ENCODE results near the gene DCST1.

DNA sequence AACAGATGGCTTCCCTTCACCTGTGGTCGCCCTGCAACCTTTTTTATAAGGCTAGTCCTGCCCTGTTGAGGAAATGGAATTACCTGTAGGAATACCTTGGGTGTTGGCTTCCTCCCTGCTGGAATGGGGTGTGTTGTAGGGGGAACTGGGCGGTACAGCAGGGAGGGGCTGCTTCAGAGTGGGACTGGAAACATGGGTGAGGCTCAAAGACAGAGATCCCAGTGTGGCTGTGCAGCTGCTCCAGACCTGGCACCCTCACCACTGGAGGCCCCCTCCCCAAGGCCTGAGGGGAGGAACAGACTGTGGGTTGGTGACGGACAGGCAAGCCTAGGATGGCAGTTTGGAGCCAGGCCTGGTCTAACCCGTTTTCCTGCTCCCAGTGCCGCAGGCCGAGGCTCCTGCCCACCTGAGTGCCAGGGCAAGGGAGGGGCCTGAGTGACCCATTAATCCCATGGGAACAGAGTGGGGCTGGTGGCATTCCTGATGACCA is 49.5 kb downstream of the DCST1 start:
- TF ChIP-seq TAF1 (IDR thresholded peaks at IDR 0.05; ENCODE audit: borderline replicate concordance, insufficient read depth, low read length) = no peak
- no peak for TF ChIP-seq POLR2AphosphoS5 (IDR thresholded peaks at IDR 0.05; ENCODE audit: low read depth, low read length)
- no peak for TF ChIP-seq SIN3A (IDR thresholded peaks at IDR 0.05; ENCODE audit: borderline replicate concordance, insufficient read depth, low read length)
- TF ChIP-seq, protein P1, sequence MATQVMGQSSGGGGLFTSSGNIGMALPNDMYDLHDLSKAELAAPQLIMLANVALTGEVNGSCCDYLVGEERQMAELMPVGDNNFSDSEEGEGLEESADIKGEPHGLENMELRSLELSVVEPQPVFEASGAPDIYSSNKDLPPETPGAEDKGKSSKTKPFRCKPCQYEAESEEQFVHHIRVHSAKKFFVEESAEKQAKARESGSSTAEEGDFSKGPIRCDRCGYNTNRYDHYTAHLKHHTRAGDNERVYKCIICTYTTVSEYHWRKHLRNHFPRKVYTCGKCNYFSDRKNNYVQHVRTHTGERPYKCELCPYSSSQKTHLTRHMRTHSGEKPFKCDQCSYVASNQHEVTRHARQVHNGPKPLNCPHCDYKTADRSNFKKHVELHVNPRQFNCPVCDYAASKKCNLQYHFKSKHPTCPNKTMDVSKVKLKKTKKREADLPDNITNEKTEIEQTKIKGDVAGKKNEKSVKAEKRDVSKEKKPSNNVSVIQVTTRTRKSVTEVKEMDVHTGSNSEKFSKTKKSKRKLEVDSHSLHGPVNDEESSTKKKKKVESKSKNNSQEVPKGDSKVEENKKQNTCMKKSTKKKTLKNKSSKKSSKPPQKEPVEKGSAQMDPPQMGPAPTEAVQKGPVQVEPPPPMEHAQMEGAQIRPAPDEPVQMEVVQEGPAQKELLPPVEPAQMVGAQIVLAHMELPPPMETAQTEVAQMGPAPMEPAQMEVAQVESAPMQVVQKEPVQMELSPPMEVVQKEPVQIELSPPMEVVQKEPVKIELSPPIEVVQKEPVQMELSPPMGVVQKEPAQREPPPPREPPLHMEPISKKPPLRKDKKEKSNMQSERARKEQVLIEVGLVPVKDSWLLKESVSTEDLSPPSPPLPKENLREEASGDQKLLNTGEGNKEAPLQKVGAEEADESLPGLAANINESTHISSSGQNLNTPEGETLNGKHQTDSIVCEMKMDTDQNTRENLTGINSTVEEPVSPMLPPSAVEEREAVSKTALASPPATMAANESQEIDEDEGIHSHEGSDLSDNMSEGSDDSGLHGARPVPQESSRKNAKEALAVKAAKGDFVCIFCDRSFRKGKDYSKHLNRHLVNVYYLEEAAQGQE (IDR thresholded peaks at IDR 0.05; ENCODE audit: insufficient read depth in 1 of 2, low read depth in 2 of 2, low read length in 2 of 2) = no peak

Measured in PFSK-1 (cell line).